BLaER1 treated with 17β-estradiol and CSF1 and Interleukin-3, amounts not matched to agents 10 nM and 100 nM (cell line): ENCODE results near the gene TNRC18.

Experiments
- H3K27ac ChIP-seq, 11 experiments: shearing (Covaris generic); formaldehyde crosslinking; 2 replicates each; pipeline ENCODE4 v1.8.1; 2022
- H3K27me3 ChIP-seq, 11 experiments: shearing (Covaris generic); formaldehyde crosslinking; 2 replicates each; pipeline ENCODE4 v1.8.1; 2022
- H3K36me3 ChIP-seq, 11 experiments: shearing (Covaris generic); formaldehyde crosslinking; 2 replicates each; pipeline ENCODE4 v1.8.1; 2022
- H3K4me1 ChIP-seq, 10 experiments: shearing (Covaris generic); formaldehyde crosslinking; 2 replicates each; pipeline ENCODE4 v1.8.1; 2022
- H3K4me2 ChIP-seq, 11 experiments: shearing (Covaris generic); formaldehyde crosslinking; 2 replicates each; pipeline ENCODE4 v1.8.1; 2022
- H3K4me3 ChIP-seq, 10 experiments: shearing (Covaris generic); formaldehyde crosslinking; 2 replicates each; pipeline ENCODE4 v1.8.1; 2022
- H3K9ac ChIP-seq, 11 experiments: shearing (Covaris generic); formaldehyde crosslinking; 2 replicates each; pipeline ENCODE4 v1.8.1; 2022
- H3K9me3 ChIP-seq, 11 experiments: shearing (Covaris generic); formaldehyde crosslinking; replicated peaks in 1 of 11; 2 replicates each; pipeline ENCODE4 v1.8.1; 2022
- H4K20me1 ChIP-seq, 11 experiments: shearing (Covaris generic); formaldehyde crosslinking; 2 replicates each; pipeline ENCODE4 v1.8.1; 2022
- Cebpa-rat ChIP-seq, 11 experiments: shearing (Covaris generic); IDR thresholded peaks; 2 replicates each; pipeline ENCODE4 v1.8.1; 2022

Gene TNRC18

GRCh38 chr7:5463031-5463430 is 39.4 kb upstream of the TNRC18 start:
- H3K4me2 ChIP-seq = no peak overlapping the region
- H3K4me1 ChIP-seq = peaks cover 9 to 21% (median 18%) of the 10 kb centered on the region in 10 experiments; a peak in 18 of 20 replicates

GRCh38 chr7:5462216-5462615 is 38.6 kb upstream of the TNRC18 start:
- no peak for TF ChIP-seq Cebpa-rat (IDR thresholded peaks at IDR 0.05)
- Histone ChIP-seq H3K36me3 (no peaks in the 10 kb centered on the region), H3K9ac (no peak overlapping the region), H3K27ac (no peak overlapping the region), H3K27me3 (no peaks in the 10 kb centered on the region), H3K4me1 (peaks cover 17 to 29% (median 26%) of the 10 kb centered on the region in 10 experiments), H3K4me3 (no peak overlapping the region), H3K9me3 (no peaks in the 10 kb centered on the region), H3K4me2 (peak overlapping the region in 10 of 11 experiments; percentile 9 to 65 (median 39); a peak in 15 of 22 replicates), H4K20me1 (no peaks in the 10 kb centered on the region)

More at GRCh38 chr7:5463031-5463430, 39.4 kb upstream of the TNRC18 start:
- no peak overlapping the region for H3K4me3 ChIP-seq
- H3K27ac ChIP-seq = no peak overlapping the region
- H4K20me1 ChIP-seq = no peaks in the 10 kb centered on the region
- no peak overlapping the region for H3K9ac ChIP-seq
- TF ChIP-seq Cebpa-rat (IDR thresholded peaks at IDR 0.05) = no peak
- no peaks in the 10 kb centered on the region for H3K9me3 ChIP-seq
- H3K36me3 ChIP-seq = no peaks in the 10 kb centered on the region
- no peaks in the 10 kb centered on the region for H3K27me3 ChIP-seq

- no peaks in the 10 kb centered on the region for H3K36me3 ChIP-seq
- no peak overlapping the region for H3K4me3 ChIP-seq
- H3K9me3 ChIP-seq = no peaks in the 10 kb centered on the region
- H4K20me1 ChIP-seq = no peaks in the 10 kb centered on the region; a peak in 1 of 22 replicates
- H3K4me2 ChIP-seq = peak overlapping the region in 2 of 11 experiments; percentile 75 to 88; a peak in 1 of 22 replicates
- H3K9ac ChIP-seq = no peak overlapping the region
- TF ChIP-seq Cebpa-rat (IDR thresholded peaks at IDR 0.05) = no peak
- peaks cover 17 to 40% (median 31%) of the 10 kb centered on the region in 10 experiments for H3K4me1 ChIP-seq
- H3K27ac ChIP-seq = no peak overlapping the region; a peak in 1 of 22 replicates
- H3K27me3 ChIP-seq = no peaks in the 10 kb centered on the region
These were observed 35.4 kb upstream of the TNRC18 start for GRCh38 chr7:5458921-5459480.

GRCh38 chr7:5457245-5457735 is 33.7 kb upstream of the TNRC18 start:
- Histone ChIP-seq H3K9me3 (no peaks in the 10 kb centered on the region), H3K4me3 (no peak overlapping the region), H4K20me1 (no peaks in the 10 kb centered on the region; a peak in 1 of 22 replicates), H3K27ac (peak overlapping the region in 9 of 11 experiments; percentile 38 to 69 (median 58); a peak in 17 of 22 replicates), H3K36me3 (no peaks in the 10 kb centered on the region), H3K27me3 (no peaks in the 10 kb centered on the region), H3K4me1 (peaks cover 15 to 43% (median 32%) of the 10 kb centered on the region in 10 experiments), H3K9ac (peak overlapping the region in 10 of 11 experiments; percentile 21 to 62 (median 48); a peak in 18 of 22 replicates), H3K4me2 (peak overlapping the region; percentile 75 to 88 (median 80))
- no peak for TF ChIP-seq Cebpa-rat (IDR thresholded peaks at IDR 0.05)

- Histone ChIP-seq H3K4me1 (peaks cover 14 to 47% (median 34%) of the 10 kb centered on the region in 10 experiments), H3K36me3 (no peaks in the 10 kb centered on the region), H3K9ac (no peak overlapping the region), H4K20me1 (no peaks in the 10 kb centered on the region; a peak in 1 of 22 replicates), H3K9me3 (no peaks in the 10 kb centered on the region), H3K4me3 (no peak overlapping the region), H3K27me3 (no peaks in the 10 kb centered on the region), H3K27ac (no peak overlapping the region), H3K4me2 (no peak overlapping the region; a peak in 1 of 22 replicates)
- TF ChIP-seq Cebpa-rat (IDR thresholded peaks at IDR 0.05) = no peak
These were observed 32.8 kb upstream of the TNRC18 start for GRCh38 chr7:5456409-5456808.

- no peak overlapping the region for H3K4me2 ChIP-seq
- no peak overlapping the region for H3K4me3 ChIP-seq
- no peaks in the 10 kb centered on the region; a peak in 1 of 22 replicates for H4K20me1 ChIP-seq
- no peak overlapping the region for H3K27ac ChIP-seq
- no peaks in the 10 kb centered on the region for H3K9me3 ChIP-seq
- TF ChIP-seq Cebpa-rat (IDR thresholded peaks at IDR 0.05) = no peak
- no peak overlapping the region for H3K9ac ChIP-seq
- peaks cover 19 to 54% (median 41%) of the 10 kb centered on the region in 10 experiments for H3K4me1 ChIP-seq
- no peaks in the 10 kb centered on the region for H3K36me3 ChIP-seq
- H3K27me3 ChIP-seq = no peaks in the 10 kb centered on the region
These were observed 32.1 kb upstream of the TNRC18 start for GRCh38 chr7:5455581-5456219.

- no peaks in the 10 kb centered on the region; a peak in 1 of 22 replicates for H4K20me1 ChIP-seq
- no peak overlapping the region for H3K9ac ChIP-seq
- H3K36me3 ChIP-seq = no peaks in the 10 kb centered on the region
- no peak for TF ChIP-seq Cebpa-rat (IDR thresholded peaks at IDR 0.05)
- H3K9me3 ChIP-seq = no peaks in the 10 kb centered on the region
- no peak overlapping the region for H3K4me3 ChIP-seq
- H3K4me2 ChIP-seq = no peak overlapping the region
- H3K27ac ChIP-seq = no peak overlapping the region
- H3K27me3 ChIP-seq = no peaks in the 10 kb centered on the region
- H3K4me1 ChIP-seq = peaks cover 19 to 58% (median 44%) of the 10 kb centered on the region in 10 experiments
These were observed 31.5 kb upstream of the TNRC18 start for GRCh38 chr7:5455175-5455574.

GRCh38 chr7:5454485-5454884 is 30.9 kb upstream of the TNRC18 start:
- Histone ChIP-seq H3K27me3 (no peaks in the 10 kb centered on the region), H3K9ac (no peak overlapping the region), H3K36me3 (no peaks in the 10 kb centered on the region), H3K9me3 (no peaks in the 10 kb centered on the region), H3K4me3 (no peak overlapping the region), H3K4me1 (peaks cover 19 to 58% (median 44%) of the 10 kb centered on the region in 10 experiments), H3K27ac (no peak overlapping the region), H4K20me1 (no peaks in the 10 kb centered on the region; a peak in 1 of 22 replicates), H3K4me2 (no peak overlapping the region)
- no peak for TF ChIP-seq Cebpa-rat (IDR thresholded peaks at IDR 0.05)

GRCh38 chr7:5453566-5454075 is 30.0 kb upstream of the TNRC18 start:
- Histone ChIP-seq H3K27ac (no peak overlapping the region), H3K9ac (no peak overlapping the region), H4K20me1 (no peaks in the 10 kb centered on the region; a peak in 1 of 22 replicates), H3K36me3 (no peaks in the 10 kb centered on the region), H3K4me3 (no peak overlapping the region), H3K27me3 (no peaks in the 10 kb centered on the region), H3K9me3 (no peaks in the 10 kb centered on the region), H3K4me1 (peaks cover 19 to 52% (median 43%) of the 10 kb centered on the region in 10 experiments), H3K4me2 (peak overlapping the region in 3 of 11 experiments; percentile 5 to 18 (median 12); a peak in 1 of 22 replicates)
- no peak for TF ChIP-seq Cebpa-rat (IDR thresholded peaks at IDR 0.05)
